Measurements from ENCODE around the gene MLNR.

MLNR gene

GRCh38 chr13:49220036-49220855, at the start of gene MLNR:
Gene MLNR (plus strand): TSS chr13:49220338. CDS start chr13:49220338, 0 bp downstream.
- peak; percentile 16 for DNase-seq

GRCh38 chr13:49171359-49171758, 48.8 kb upstream of the MLNR start:
- DNase-seq: no peak

- no peak for DNase-seq
Measured at GRCh38 chr13:49183672-49184325, 36.3 kb upstream of the MLNR start.

- no peak for DNase-seq
Measured at GRCh38 chr13:49184621-49185020, 35.5 kb upstream of the MLNR start.

- DNase-seq: no peak
Measured at GRCh38 chr13:49185264-49185663, 34.9 kb upstream of the MLNR start.

GRCh38 chr13:49190901-49191300, 29.2 kb upstream of the MLNR start:
- DNase-seq: no peak

- no peak for DNase-seq
Measured at GRCh38 chr13:49206641-49207040, 13.5 kb upstream of the MLNR start.

GRCh38 chr13:49208619-49209018, 11.5 kb upstream of the MLNR start:
- DNase-seq: no peak

GRCh38 chr13:49210114-49210513, 10.0 kb upstream of the MLNR start:
- no peak for DNase-seq

GRCh38 chr13:49210669-49211068, 9.5 kb upstream of the MLNR start:
- DNase-seq: no peak

GRCh38 chr13:49213539-49213938, 6.6 kb upstream of the MLNR start:
- DNase-seq: no peak

GRCh38 chr13:49213997-49214916, 5.9 kb upstream of the MLNR start:
- no peak for DNase-seq

- no peak for DNase-seq
Measured at GRCh38 chr13:49214917-49215376, 5.2 kb upstream of the MLNR start.

GRCh38 chr13:49216334-49216733, 3.8 kb upstream of the MLNR start:
- DNase-seq: no peak

- DNase-seq: no peak
Measured at GRCh38 chr13:49217962-49218492, 2.1 kb upstream of the MLNR start.

- no peak for DNase-seq
Measured at GRCh38 chr13:49218493-49219051, 1.6 kb upstream of the MLNR start.

- DNase-seq: no peak
Measured at GRCh38 chr13:49219647-49220035, 497 bp upstream of the MLNR start.

- DNase-seq: no peak
Measured at GRCh38 chr13:49220856-49221589, 885 bp downstream of the MLNR start.

- no peak for DNase-seq
Measured at GRCh38 chr13:49221590-49221965, 1.4 kb downstream of the MLNR start.

GRCh38 chr13:49225223-49226042, 5.3 kb downstream of the MLNR start:
- no peak for DNase-seq

- no peak for DNase-seq
Measured at GRCh38 chr13:49226613-49227012, 6.5 kb downstream of the MLNR start.

Measured in COR-L47 (cell line).